B cell (primary cell): Measurements from ENCODE around the gene TACC3. TPM values are rescaled to one million over a fixed set of nuclear protein-coding genes. Genes with fewer than 3 reads are reported as not detected.

Experiments
- ATAC-seq: fragments of 200-7000 bp; cut with Tn5 transposase; one replicate; pipeline ENCODE4 v1.10.0; 2021; ENCODE audit warnings: low read depth, mild to moderate bottlenecking, moderate number of reproducible peaks, moderate library complexity
- CTCF ChIA-PET: fragments of 350-600 bp; sonication (Branson Sonifier 250); formaldehyde crosslinking; loops from one replicate; lab custom pipeline; 2021; ENCODE audit warnings: antibody characterized with exemption, inconsistent platforms; lab: Charles Lee
- POLR2A ChIA-PET: fragments of 350-600 bp; sonication (Branson Sonifier 250); formaldehyde crosslinking; loops from one replicate; lab custom pipeline; 2021; ENCODE audit warnings: antibody characterized with exemption; lab: Charles Lee
- DNase-seq: peaks from one replicate; pipeline ENCODE4 v3.0.0; 2013
- H2AFZ ChIP-seq: 2 replicates; pipeline ENCODE4 v1.6.1; 2012; ENCODE audit warnings: mild to moderate bottlenecking, low read depth, low read length; ENCODE audit not compliant: insufficient read depth, poor library complexity, severe bottlenecking
- H3K27ac ChIP-seq, 2 donors: 1 replicate in 1 of 2; 2 replicates in 1 of 2; pipeline ENCODE4 v1.5.1; 2012 to 2013; ENCODE audit warnings: low read length in 2 of 2, mild to moderate bottlenecking in 2 of 2, moderate library complexity in 1 of 2
- H3K27me3 ChIP-seq, 4 experiments: fragments of 200-600 bp in 1 of 4; sonication (generic) in 1 of 4; replicated peaks in 1 of 4; 1 replicate in 2 of 4; 2 replicates in 2 of 4; pipeline versions ENCODE4 v1.6.1 to v1.7.0; 2013 to 2016; ENCODE audit warnings: low read length in 3 of 4, mild to moderate bottlenecking in 2 of 4, mixed read lengths in 1 of 4, moderate library complexity in 1 of 4; ENCODE audit not compliant: insufficient read depth in 4 of 4, control insufficient read depth in 3 of 4; ENCODE audit errors: control extremely low read depth in 1 of 4
- H3K36me3 ChIP-seq, 2 experiments: replicated peaks in 1 of 2; 1 replicate in 1 of 2; 2 replicates in 1 of 2; pipeline versions ENCODE4 v1.6.1 to v1.7.1; 2013; ENCODE audit warnings: low read length in 1 of 2; ENCODE audit not compliant: insufficient read depth in 2 of 2, control insufficient read depth in 1 of 2; ENCODE audit errors: control extremely low read depth in 1 of 2, extremely low read depth in 1 of 2
- H3K4me1 ChIP-seq, 2 donors: fragments of 200-600 bp in 1 of 2; sonication (generic) in 1 of 2; 1 replicate in 1 of 2; 2 replicates in 1 of 2; pipeline versions ENCODE4 v1.5.1 to v1.6.1; 2013 to 2017; ENCODE audit warnings: low read length in 2 of 2; ENCODE audit not compliant: control insufficient read depth in 2 of 2, insufficient read depth in 2 of 2
- H3K4me2 ChIP-seq: replicated peaks from 2 replicates; pipeline ENCODE3; 2012; ENCODE audit warnings: mild to moderate bottlenecking, low read depth, low read length; ENCODE audit not compliant: poor library complexity, severe bottlenecking
- H3K4me3 ChIP-seq, 5 experiments: fragments of 200-600 bp in 1 of 5; sonication (generic) in 1 of 5; 1 replicate in 3 of 5; 2 replicates in 2 of 5; pipeline versions ENCODE4 v1.5.1 to v1.7.0; 2011 to 2016; ENCODE audit warnings: low read length in 4 of 5, mild to moderate bottlenecking in 4 of 5, low read depth in 2 of 5, control low read depth in 1 of 5, moderate library complexity in 1 of 5; ENCODE audit not compliant: insufficient read depth in 1 of 5; ENCODE audit errors: control extremely low read depth in 1 of 5, extremely low read depth in 1 of 5
- H3K79me2 ChIP-seq: fragments of 200-600 bp; sonication (generic); one replicate; pipeline ENCODE4 v1.6.0; 2016; ENCODE audit warnings: low read length; ENCODE audit not compliant: control insufficient read depth, insufficient read depth
- H3K9ac ChIP-seq: fragments of 200-600 bp; sonication (generic); 2 replicates; pipeline ENCODE4 v1.6.1; 2017; ENCODE audit warnings: mild to moderate bottlenecking, low read length, moderate library complexity
- H3K9me3 ChIP-seq, 3 donors: one replicate each; pipeline versions ENCODE4 v1.6.1 to v1.7.1; 2013; ENCODE audit warnings: low read length in 2 of 3; ENCODE audit not compliant: control insufficient read depth in 2 of 3, insufficient read depth in 1 of 3; ENCODE audit errors: control extremely low read depth in 1 of 3
- H4K20me1 ChIP-seq: 2 replicates; pipeline ENCODE4 v1.6.0; 2012; ENCODE audit warnings: mild to moderate bottlenecking, low read length; ENCODE audit not compliant: insufficient read depth, control insufficient read depth, poor library complexity, severe bottlenecking
- H3K27ac Mint-ChIP-seq: one replicate; pipeline ENCODE4 v1.8.0; 2021; ENCODE audit warnings: mixed read lengths
- H3K27me3 Mint-ChIP-seq: one replicate; pipeline ENCODE4 v1.8.0; 2021; ENCODE audit warnings: mixed read lengths
- H3K4me1 Mint-ChIP-seq: one replicate; pipeline ENCODE4 v1.8.0; 2021; ENCODE audit warnings: mixed read lengths
- H3K4me3 Mint-ChIP-seq: one replicate; pipeline ENCODE4 v1.8.0; 2021; ENCODE audit warnings: mixed read lengths
- H3K9me3 Mint-ChIP-seq: one replicate; pipeline ENCODE4 v1.8.0; 2022; ENCODE audit warnings: mixed read lengths; ENCODE audit not compliant: insufficient read depth
- EZH2 ChIP-seq: IDR thresholded peaks from 2 replicates; pipeline ENCODE4 v1.6.1; 2012; ENCODE audit warnings: borderline replicate concordance, low read depth, mild to moderate bottlenecking, moderate library complexity, low read length; ENCODE audit not compliant: insufficient read depth, poor library complexity, severe bottlenecking
- WGBS: methylation state at CpG from one replicate; pipeline ENCODE4 v1.1.5; 2013; ENCODE audit warnings: missing lambda C conversion rate; ENCODE audit not compliant: insufficient coverage; 5-methylcytosine and 5-hydroxymethylcytosine counted together
- intact Hi-C: fragments of 100-400 bp; cut with micrococcal nuclease; formaldehyde crosslinking; loops from one replicate; pipeline ENCODE4 v1.10.0; 2022
- polyA plus RNA-seq: library from polyadenylated mRNA; depleted of rRNA; stranded (reverse); fragments of >200 nt; gene quantifications from 2 replicates; pipeline ENCODE4 v1.2.3, GENCODE V29; 2012
- total RNA-seq, 2 donors: library from RNA; stranded (reverse); fragments of 120-200 nt in 1 of 2; gene quantifications; 1 replicate in 1 of 2; 2 replicates in 1 of 2; pipeline versions ENCODE4 v1.2.3 to v1.2.4, GENCODE V29; 2013 to 2022
- TF ChIP-seq, protein P1 (sequence below): fragments of 200-600 bp; IDR thresholded peaks from one replicate; pipeline ENCODE4 v1.8.0; 2022; ENCODE audit warnings: antibody characterized with exemption, mild to moderate bottlenecking

Gene TACC3
- total and polyA plus RNA-seq, 2 donors (not counting 1 experiment from before 2014, with no cell fraction given) = 29.5 to 47.9 TPM

DNA sequence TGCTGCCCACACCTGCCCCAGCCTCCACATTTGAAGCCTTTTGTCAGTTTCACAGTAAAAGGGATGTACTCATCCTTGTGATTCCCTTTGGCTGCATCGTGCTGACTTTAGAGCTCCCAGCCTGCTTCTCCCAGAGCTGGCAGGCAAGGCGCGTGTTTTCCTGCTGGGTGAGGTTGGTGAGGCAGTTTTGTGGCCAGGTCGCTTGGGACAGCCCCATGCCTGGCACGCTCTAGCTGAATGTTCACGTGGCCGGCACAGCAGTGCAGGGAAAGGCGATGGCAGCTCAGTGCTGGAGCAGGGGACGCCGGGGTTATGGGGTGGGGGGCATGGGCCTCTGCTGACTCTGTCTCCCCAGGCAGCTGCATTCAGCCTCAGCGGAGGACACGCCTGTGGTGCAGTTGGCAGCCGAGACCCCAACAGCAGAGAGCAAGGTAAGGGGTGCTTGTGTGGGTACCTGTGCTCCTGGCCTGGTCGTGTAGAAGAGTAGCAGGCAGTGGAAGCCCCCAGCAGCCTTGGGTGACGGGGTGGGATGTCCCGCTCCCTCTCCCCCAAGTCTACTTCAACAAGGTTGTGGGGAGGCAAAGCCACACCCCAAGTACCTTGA is 9.3 kb downstream of the TACC3 start:
- Histone ChIP-seq H4K20me1 (peaks cover 17% of the 10 kb centered on the region), H3K9ac (no peak overlapping the region), H3K4me3 (no peak overlapping the region), H3K4me2 (no peak overlapping the region), H3K9me3 (no peaks in the 10 kb centered on the region), H3K27me3 (no peaks in the 10 kb centered on the region), H3K27ac (no peak overlapping the region), H3K36me3 (peaks cover 4 to 51% of the 10 kb centered on the region in 2 experiments), H2AFZ (no peak overlapping the region), H3K79me2 (peaks cover 66% of the 10 kb centered on the region), H3K4me1 (peaks cover 8 to 10% of the 10 kb centered on the region in 2 donors)
- Mint-ChIP-seq H3K4me1 (peaks cover 9% of the 10 kb centered on the region), H3K27me3 (no peaks in the 10 kb centered on the region), H3K9me3 (no peaks in the 10 kb centered on the region), H3K4me3 (no peak overlapping the region), H3K27ac (no peak overlapping the region)
- DNase-seq (no peak), ATAC-seq (no peak)
- 97% methylated on average over 14 of the region's 16 CpGs for WGBS
- no peak for TF ChIP-seq EZH2
- TF ChIP-seq, protein P1, sequence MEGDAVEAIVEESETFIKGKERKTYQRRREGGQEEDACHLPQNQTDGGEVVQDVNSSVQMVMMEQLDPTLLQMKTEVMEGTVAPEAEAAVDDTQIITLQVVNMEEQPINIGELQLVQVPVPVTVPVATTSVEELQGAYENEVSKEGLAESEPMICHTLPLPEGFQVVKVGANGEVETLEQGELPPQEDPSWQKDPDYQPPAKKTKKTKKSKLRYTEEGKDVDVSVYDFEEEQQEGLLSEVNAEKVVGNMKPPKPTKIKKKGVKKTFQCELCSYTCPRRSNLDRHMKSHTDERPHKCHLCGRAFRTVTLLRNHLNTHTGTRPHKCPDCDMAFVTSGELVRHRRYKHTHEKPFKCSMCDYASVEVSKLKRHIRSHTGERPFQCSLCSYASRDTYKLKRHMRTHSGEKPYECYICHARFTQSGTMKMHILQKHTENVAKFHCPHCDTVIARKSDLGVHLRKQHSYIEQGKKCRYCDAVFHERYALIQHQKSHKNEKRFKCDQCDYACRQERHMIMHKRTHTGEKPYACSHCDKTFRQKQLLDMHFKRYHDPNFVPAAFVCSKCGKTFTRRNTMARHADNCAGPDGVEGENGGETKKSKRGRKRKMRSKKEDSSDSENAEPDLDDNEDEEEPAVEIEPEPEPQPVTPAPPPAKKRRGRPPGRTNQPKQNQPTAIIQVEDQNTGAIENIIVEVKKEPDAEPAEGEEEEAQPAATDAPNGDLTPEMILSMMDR = no peak
- intact Hi-C loops = no loop called here
- ChIA-PET CTCF (interaction anchor here (0.6 to 14.7 kb wide), 6 partner anchors 11 to 125 kb away, joined by 3 to 503 read pairs (median 3); no protein-coding TSS in a partner anchor), POLR2A (no interaction called here)

DNA sequence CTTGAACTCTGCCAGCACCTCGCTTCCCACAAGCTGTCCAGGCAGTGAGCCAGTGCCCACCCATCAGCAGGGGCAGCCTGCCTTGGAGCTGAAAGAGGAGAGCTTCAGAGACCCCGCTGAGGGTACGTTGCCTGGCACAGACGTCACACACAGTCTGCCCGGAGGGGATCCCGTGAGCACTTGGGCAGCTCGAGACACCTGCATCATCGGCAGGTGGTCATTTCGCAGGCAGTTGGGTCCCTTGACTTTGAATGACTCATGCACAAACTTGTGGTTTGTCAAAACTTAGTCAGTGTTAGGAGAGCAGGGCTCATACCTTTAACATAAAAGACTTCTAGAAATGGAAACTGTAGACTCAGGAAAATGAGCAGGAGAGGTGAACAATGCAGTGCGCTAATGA is 9.9 kb downstream of the TACC3 start:
- ChIA-PET CTCF (interaction anchor here (14.7 kb wide), 1 partner anchor 37 kb away, joined by 503 read pairs; no protein-coding TSS in a partner anchor), POLR2A (no interaction called here)
- H3K27ac ChIP-seq = no peak overlapping the region
- H3K36me3 ChIP-seq = peaks cover 4 to 50% of the 10 kb centered on the region in 2 experiments
- no peak overlapping the region for H3K4me3 ChIP-seq
- H3K27me3 ChIP-seq = no peaks in the 10 kb centered on the region
- Mint-ChIP-seq H3K4me1 (peaks cover 6% of the 10 kb centered on the region), H3K4me3 (no peak overlapping the region), H3K27me3 (no peaks in the 10 kb centered on the region), H3K9me3 (no peaks in the 10 kb centered on the region), H3K27ac (no peak overlapping the region)
- peaks cover 62% of the 10 kb centered on the region for H3K79me2 ChIP-seq
- no peak overlapping the region for H2AFZ ChIP-seq
- TF ChIP-seq, protein P1 = no peak
- no peak for TF ChIP-seq EZH2
- DNase-seq = no peak
- intact Hi-C loops = no loop called here
- H3K4me2 ChIP-seq = no peak overlapping the region
- H3K9ac ChIP-seq = no peak overlapping the region
- ATAC-seq = no peak
- peaks cover 13% of the 10 kb centered on the region for H4K20me1 ChIP-seq
- peaks cover 3 to 4% of the 10 kb centered on the region in 2 donors for H3K4me1 ChIP-seq
- 85% methylated on average over 8 of the region's 10 CpGs for WGBS
- no peaks in the 10 kb centered on the region for H3K9me3 ChIP-seq
